ENCODE data around the gene BAHD1.
A peak's percentile ranks its signal among the peaks of the same experiment; 100 is the strongest.

Gene BAHD1

DNA sequence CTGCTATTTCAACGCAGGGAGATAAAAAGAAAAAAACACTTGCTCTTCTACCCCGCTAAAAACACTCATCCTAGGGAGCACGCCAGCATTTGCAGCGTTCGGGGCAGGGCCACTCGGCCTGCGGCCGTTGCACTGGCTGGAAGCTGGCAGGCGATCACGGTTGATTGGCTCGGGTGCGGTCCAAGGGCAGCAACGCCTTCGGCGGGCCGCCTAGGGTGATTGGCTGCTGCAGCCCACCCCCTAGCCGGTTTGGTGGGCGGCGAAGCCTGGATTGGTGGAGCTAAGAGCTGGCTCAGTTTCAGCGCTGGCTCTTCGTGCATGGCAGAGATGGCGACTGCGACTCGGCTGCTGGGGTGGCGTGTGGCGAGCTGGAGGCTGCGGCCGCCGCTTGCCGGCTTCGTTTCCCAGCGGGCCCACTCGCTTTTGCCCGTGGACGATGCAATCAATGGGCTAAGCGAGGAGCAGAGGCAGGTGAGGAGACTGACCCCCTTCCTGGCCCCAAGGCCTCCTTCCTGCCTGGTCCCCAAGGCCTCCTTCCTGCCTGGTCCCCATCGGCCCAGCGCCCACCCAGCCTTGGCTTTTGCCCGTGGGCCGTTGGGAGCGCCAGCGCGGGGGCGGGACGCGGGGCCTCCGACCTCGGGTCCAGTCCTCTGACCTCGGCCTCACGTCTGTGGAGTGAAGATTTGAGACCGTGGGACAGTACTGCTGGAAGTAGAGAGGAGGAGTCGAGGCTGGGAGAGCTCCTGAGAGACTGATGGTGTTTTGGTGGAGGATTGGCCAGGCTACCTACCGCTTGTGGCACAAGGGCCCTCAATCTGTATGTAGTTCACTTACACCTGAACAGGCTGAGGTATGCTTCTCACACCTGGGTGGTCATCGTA is 35.0 kb upstream of the BAHD1 start, which contains the start of gene IVD:
Gene IVD (plus strand): TSS at position 295 of the 881 bp plus-strand sequence. CDS start 33 bp downstream, at position 328.
- Histone ChIP-seq H3K36me3 (ENCODE audit: control insufficient read depth in 4 of 4, insufficient read depth in 4 of 4, low read length in 3 of 4) (peaks cover 1 to 31% (median 20%) of the 10 kb centered on the region in 4 experiments), H3K4me3 (ENCODE audit: control insufficient read depth in 1 of 7, extremely low read depth in 1 of 7, insufficient read depth in 4 of 7, low read depth in 2 of 7, low read length in 6 of 7) (peak within 1 kb of the TSS; percentile 38 to 95 (median 83)), H3K27ac (ENCODE audit: insufficient read depth in 1 of 2, low read depth in 1 of 2, low read length in 2 of 2, poor library complexity in 1 of 2, severe bottlenecking in 2 of 2) (peak within 1 kb of the TSS; percentile 61 to 81), H3K4me1 (ENCODE audit: control extremely low read depth in 1 of 4, control insufficient read depth in 4 of 4, insufficient read depth in 4 of 4, low read length in 3 of 4) (peaks cover 10 to 29% (median 25%) of the 10 kb centered on the region in 4 experiments), H3K9me3 (ENCODE audit: control extremely low read depth in 1 of 5, control insufficient read depth in 4 of 5, insufficient read depth in 2 of 5, low read depth in 1 of 5, low read length in 4 of 5) (no peaks in the 10 kb centered on the region), H3K27me3 (replicated peaks in 2 of 5; ENCODE audit: control insufficient read depth in 4 of 5, insufficient read depth in 5 of 5, low read length in 4 of 5) (no peaks in the 10 kb centered on the region)
- ChIA-PET POLR2A (interaction anchor here (0.6 to 1.0 kb wide), 2 partner anchors 8 to 167 kb away, joined by 3 to 5 read pairs; partner anchors contain the start of gene PAK6), CTCF (interaction anchor here (0.8 to 3.7 kb wide), 11 partner anchors 8 to 83 kb away, joined by 3 to 31 read pairs (median 5); partner anchors contain the start of gene INAFM2)
- WGBS (ENCODE audit: insufficient coverage), result 1% methylated on average over 41 of the region's 54 CpGs
- DNase-seq, result peak; percentile 92 to 97 (median 97)

DNA sequence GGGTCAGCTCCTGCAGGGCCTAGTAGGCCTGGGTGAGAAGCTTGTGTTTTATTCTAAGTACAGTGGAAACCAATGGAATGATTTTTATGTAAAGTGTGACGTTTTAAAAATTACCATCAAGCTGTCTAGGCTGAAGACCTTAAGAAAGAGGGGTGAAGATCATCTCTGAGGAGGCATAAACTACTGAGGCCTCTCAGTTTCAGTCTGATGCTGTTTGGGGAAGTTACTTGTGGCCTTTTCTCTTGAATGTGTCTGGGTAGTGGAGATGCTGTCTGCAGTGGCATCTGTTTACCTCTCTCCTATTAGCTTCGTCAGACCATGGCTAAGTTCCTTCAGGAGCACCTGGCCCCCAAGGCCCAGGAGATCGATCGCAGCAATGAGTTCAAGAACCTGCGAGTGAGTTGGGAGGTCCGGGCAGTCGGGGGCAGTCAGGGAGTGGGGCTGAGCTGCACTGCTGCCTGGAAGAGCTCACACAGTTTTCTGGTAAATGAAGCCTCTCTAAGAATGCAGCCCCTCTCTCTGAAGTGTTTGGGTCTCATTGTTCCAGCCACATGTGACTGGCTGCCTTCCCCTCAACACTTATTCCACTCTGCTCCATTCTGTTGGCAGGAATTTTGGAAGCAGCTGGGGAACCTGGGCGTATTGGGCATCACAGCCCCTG is 33.3 kb upstream of the BAHD1 start:
- no peak for DNase-seq
- Histone ChIP-seq H3K4me3 (ENCODE audit: control insufficient read depth in 1 of 7, extremely low read depth in 1 of 7, insufficient read depth in 4 of 7, low read depth in 2 of 7, low read length in 6 of 7) (peak overlapping the region in 3 of 7 experiments; percentile 26 to 38 (median 34)), H3K27me3 (replicated peaks in 2 of 5; ENCODE audit: control insufficient read depth in 4 of 5, insufficient read depth in 5 of 5, low read length in 4 of 5) (no peaks in the 10 kb centered on the region), H3K36me3 (ENCODE audit: control insufficient read depth in 4 of 4, insufficient read depth in 4 of 4, low read length in 3 of 4) (peaks cover 9 to 48% (median 37%) of the 10 kb centered on the region in 4 experiments), H3K27ac (ENCODE audit: insufficient read depth in 1 of 2, low read depth in 1 of 2, low read length in 2 of 2, poor library complexity in 1 of 2, severe bottlenecking in 2 of 2) (peak overlapping the region in 1 of 2 experiments; percentile 14), H3K9me3 (ENCODE audit: control extremely low read depth in 1 of 5, control insufficient read depth in 4 of 5, insufficient read depth in 2 of 5, low read depth in 1 of 5, low read length in 4 of 5) (no peaks in the 10 kb centered on the region), H3K4me1 (ENCODE audit: control extremely low read depth in 1 of 4, control insufficient read depth in 4 of 4, insufficient read depth in 4 of 4, low read length in 3 of 4) (peaks cover 10 to 29% (median 25%) of the 10 kb centered on the region in 4 experiments)
- WGBS (ENCODE audit: insufficient coverage), result 92% methylated on average over 8 of the region's 8 CpGs
- ChIA-PET CTCF (interaction anchor here (0.6 to 3.7 kb wide), 8 partner anchors 9 to 140 kb away, joined by 3 to 31 read pairs (median 5); no protein-coding TSS in a partner anchor), POLR2A (no interaction called here)

DNA sequence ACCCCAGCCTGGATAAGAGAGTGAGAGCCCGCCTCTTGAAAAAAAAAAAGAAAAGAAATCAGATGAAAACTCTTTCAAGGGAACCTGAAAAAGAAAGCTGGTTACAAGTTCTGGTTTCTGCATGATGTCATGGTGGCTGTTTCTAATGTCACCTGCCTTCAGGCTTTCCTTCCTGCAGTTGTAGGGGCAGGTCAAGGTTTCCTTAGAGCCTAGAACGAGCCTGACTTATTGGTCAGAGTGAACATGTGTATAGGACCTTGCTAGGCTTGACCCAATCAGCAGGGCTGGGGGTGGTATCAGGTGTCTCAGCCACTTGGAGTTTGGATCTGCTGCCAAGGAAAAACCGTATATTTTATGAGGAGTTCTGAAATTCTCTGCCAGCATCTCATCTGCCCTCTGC is 31.4 kb upstream of the BAHD1 start:
- Histone ChIP-seq H3K4me3 (ENCODE audit: control insufficient read depth in 1 of 7, extremely low read depth in 1 of 7, insufficient read depth in 4 of 7, low read depth in 2 of 7, low read length in 6 of 7) (no peak overlapping the region), H3K9me3 (ENCODE audit: control extremely low read depth in 1 of 5, control insufficient read depth in 4 of 5, insufficient read depth in 2 of 5, low read depth in 1 of 5, low read length in 4 of 5) (no peaks in the 10 kb centered on the region), H3K27me3 (replicated peaks in 2 of 5; ENCODE audit: control insufficient read depth in 4 of 5, insufficient read depth in 5 of 5, low read length in 4 of 5) (no peaks in the 10 kb centered on the region), H3K27ac (ENCODE audit: insufficient read depth in 1 of 2, low read depth in 1 of 2, low read length in 2 of 2, poor library complexity in 1 of 2, severe bottlenecking in 2 of 2) (no peak overlapping the region), H3K4me1 (ENCODE audit: control extremely low read depth in 1 of 4, control insufficient read depth in 4 of 4, insufficient read depth in 4 of 4, low read length in 3 of 4) (peaks cover 10 to 29% (median 25%) of the 10 kb centered on the region in 4 experiments), H3K36me3 (ENCODE audit: control insufficient read depth in 4 of 4, insufficient read depth in 4 of 4, low read length in 3 of 4) (peaks cover 16 to 65% (median 47%) of the 10 kb centered on the region in 4 experiments)
- no peak for DNase-seq
- 92% methylated on average over 2 of the region's 3 CpGs for WGBS (ENCODE audit: insufficient coverage)
- ChIA-PET POLR2A (interaction anchor here (0.6 kb wide), 1 partner anchor 13 kb away, joined by 3 read pairs; no protein-coding TSS in a partner anchor), CTCF (interaction anchor here (0.7 to 2.5 kb wide), 4 partner anchors 13 to 66 kb away, joined by 3 to 11 read pairs (median 3); no protein-coding TSS in a partner anchor)

DNA sequence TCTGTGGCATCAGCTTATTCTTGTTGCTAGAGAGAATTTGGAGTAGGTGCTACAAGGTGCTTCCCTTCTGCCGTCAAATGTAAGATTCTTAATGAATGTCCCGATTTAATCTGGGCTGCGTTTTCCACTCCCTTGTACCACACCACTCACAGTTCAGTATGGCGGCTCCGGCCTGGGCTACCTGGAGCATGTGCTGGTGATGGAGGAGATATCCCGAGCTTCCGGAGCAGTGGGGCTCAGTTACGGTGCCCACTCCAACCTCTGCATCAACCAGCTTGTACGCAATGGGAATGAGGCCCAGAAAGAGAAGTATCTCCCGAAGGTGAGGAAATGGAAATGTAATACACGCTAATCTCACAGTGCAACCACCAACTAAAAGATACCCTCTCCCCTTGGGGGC is 30.3 kb upstream of the BAHD1 start:
- H3K4me3 ChIP-seq (ENCODE audit: control insufficient read depth in 1 of 7, extremely low read depth in 1 of 7, insufficient read depth in 4 of 7, low read depth in 2 of 7, low read length in 6 of 7), result no peak overlapping the region
- no peaks in the 10 kb centered on the region for H3K9me3 ChIP-seq (ENCODE audit: control extremely low read depth in 1 of 5, control insufficient read depth in 4 of 5, insufficient read depth in 2 of 5, low read depth in 1 of 5, low read length in 4 of 5)
- H3K4me1 ChIP-seq (ENCODE audit: control extremely low read depth in 1 of 4, control insufficient read depth in 4 of 4, insufficient read depth in 4 of 4, low read length in 3 of 4), result peaks cover 7 to 20% (median 18%) of the 10 kb centered on the region in 4 experiments
- peaks cover 18 to 76% (median 56%) of the 10 kb centered on the region in 4 experiments for H3K36me3 ChIP-seq (ENCODE audit: control insufficient read depth in 4 of 4, insufficient read depth in 4 of 4, low read length in 3 of 4)
- DNase-seq, result no peak
- H3K27me3 ChIP-seq (replicated peaks in 2 of 5; ENCODE audit: control insufficient read depth in 4 of 5, insufficient read depth in 5 of 5, low read length in 4 of 5), result no peaks in the 10 kb centered on the region
- POLR2A ChIA-PET, result no interaction called here
- no peak overlapping the region for H3K27ac ChIP-seq (ENCODE audit: insufficient read depth in 1 of 2, low read depth in 1 of 2, low read length in 2 of 2, poor library complexity in 1 of 2, severe bottlenecking in 2 of 2)
- no CpG with 5 or more reads among the region's 11 CpGs for WGBS (ENCODE audit: insufficient coverage)
- CTCF ChIA-PET, result interaction anchor here (0.9 to 1.4 kb wide), 6 partner anchors 12 to 70 kb away, joined by 3 to 5 read pairs (median 4); partner anchors contain the start of gene CCDC9B

DNA sequence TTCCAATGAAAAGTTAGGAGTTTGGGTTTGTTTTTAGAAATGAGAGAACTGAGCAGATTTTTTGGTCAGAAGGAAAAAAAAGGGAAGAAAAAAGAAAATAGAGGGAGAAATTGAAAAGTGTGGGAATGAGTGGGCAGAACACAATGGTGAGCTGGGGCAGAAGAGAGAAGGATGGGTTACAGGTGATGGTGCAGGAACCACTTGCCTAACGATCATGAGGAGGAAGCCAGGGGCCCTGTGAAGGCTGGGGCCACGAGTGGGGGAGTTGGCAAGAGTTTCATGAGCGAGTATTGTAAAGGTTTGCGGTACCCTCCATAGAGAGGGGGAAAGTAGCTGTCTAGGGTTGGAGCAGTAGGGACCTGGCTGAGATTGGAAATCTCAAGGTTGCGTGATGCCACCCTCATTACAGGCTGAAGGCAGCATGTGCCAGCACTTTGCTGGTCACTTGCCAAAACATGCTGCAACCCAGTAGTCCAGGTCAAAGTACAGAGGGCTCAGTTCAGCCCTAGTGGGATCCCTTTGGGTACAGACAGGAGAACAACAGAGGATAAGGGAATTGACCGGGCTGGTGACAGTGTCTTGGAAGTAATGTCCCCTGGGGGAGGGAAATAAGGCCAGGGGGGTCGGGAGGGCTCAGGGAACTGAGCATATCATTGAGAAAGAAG is 28.5 kb upstream of the BAHD1 start:
- H3K4me3 ChIP-seq (ENCODE audit: control insufficient read depth in 1 of 7, extremely low read depth in 1 of 7, insufficient read depth in 4 of 7, low read depth in 2 of 7, low read length in 6 of 7), result no peak overlapping the region
- H3K4me1 ChIP-seq (ENCODE audit: control extremely low read depth in 1 of 4, control insufficient read depth in 4 of 4, insufficient read depth in 4 of 4, low read length in 3 of 4), result peaks cover 1 to 6% (median 5%) of the 10 kb centered on the region in 4 experiments
- POLR2A ChIA-PET, result no interaction called here
- no peaks in the 10 kb centered on the region for H3K27me3 ChIP-seq (replicated peaks in 2 of 5; ENCODE audit: control insufficient read depth in 4 of 5, insufficient read depth in 5 of 5, low read length in 4 of 5)
- H3K36me3 ChIP-seq (ENCODE audit: control insufficient read depth in 4 of 4, insufficient read depth in 4 of 4, low read length in 3 of 4), result peaks cover 21 to 91% (median 66%) of the 10 kb centered on the region in 4 experiments
- no peak overlapping the region for H3K27ac ChIP-seq (ENCODE audit: insufficient read depth in 1 of 2, low read depth in 1 of 2, low read length in 2 of 2, poor library complexity in 1 of 2, severe bottlenecking in 2 of 2)
- CTCF ChIA-PET, result interaction anchor here (1.0 kb wide), 2 partner anchors 28 to 70 kb away, joined by 3 read pairs; partner anchors contain the start of gene BAHD1
- DNase-seq, result no peak
- WGBS (ENCODE audit: insufficient coverage), result 94% methylated on average over 7 of the region's 7 CpGs
- H3K9me3 ChIP-seq (ENCODE audit: control extremely low read depth in 1 of 5, control insufficient read depth in 4 of 5, insufficient read depth in 2 of 5, low read depth in 1 of 5, low read length in 4 of 5), result no peaks in the 10 kb centered on the region

DNA sequence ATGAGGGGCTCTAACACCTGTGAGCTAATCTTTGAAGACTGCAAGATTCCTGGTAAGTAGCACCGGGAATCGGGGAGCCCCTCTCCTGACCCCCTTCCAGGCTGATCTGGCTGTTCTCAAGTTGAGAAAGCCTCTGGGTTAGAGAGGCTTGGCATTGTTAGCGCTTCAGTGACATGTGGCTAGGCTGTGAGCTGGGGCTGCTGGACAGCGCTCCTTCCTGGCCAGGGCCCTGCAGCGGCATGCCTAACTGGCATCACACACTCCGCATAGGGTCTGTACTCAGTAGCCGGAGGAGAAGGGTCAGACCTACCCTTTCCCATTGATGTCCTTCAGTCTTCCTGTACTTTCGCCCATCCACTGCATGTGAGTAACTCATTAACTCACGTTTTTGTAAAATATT is 27.7 kb upstream of the BAHD1 start:
- no peaks in the 10 kb centered on the region for H3K27me3 ChIP-seq (replicated peaks in 2 of 5; ENCODE audit: control insufficient read depth in 4 of 5, insufficient read depth in 5 of 5, low read length in 4 of 5)
- no peak overlapping the region for H3K27ac ChIP-seq (ENCODE audit: insufficient read depth in 1 of 2, low read depth in 1 of 2, low read length in 2 of 2, poor library complexity in 1 of 2, severe bottlenecking in 2 of 2)
- DNase-seq, result no peak
- no peaks in the 10 kb centered on the region for H3K9me3 ChIP-seq (ENCODE audit: control extremely low read depth in 1 of 5, control insufficient read depth in 4 of 5, insufficient read depth in 2 of 5, low read depth in 1 of 5, low read length in 4 of 5)
- 96% methylated on average over 6 of the region's 9 CpGs for WGBS (ENCODE audit: insufficient coverage)
- ChIA-PET CTCF (interaction anchor here (0.7 to 1.8 kb wide), 6 partner anchors 12 to 109 kb away, joined by 3 to 5 read pairs (median 3); partner anchors contain the start of gene BAHD1), POLR2A (no interaction called here)
- no peaks in the 10 kb centered on the region for H3K4me1 ChIP-seq (ENCODE audit: control extremely low read depth in 1 of 4, control insufficient read depth in 4 of 4, insufficient read depth in 4 of 4, low read length in 3 of 4)
- peaks cover 21 to 93% (median 65%) of the 10 kb centered on the region in 4 experiments for H3K36me3 ChIP-seq (ENCODE audit: control insufficient read depth in 4 of 4, insufficient read depth in 4 of 4, low read length in 3 of 4)
- H3K4me3 ChIP-seq (ENCODE audit: control insufficient read depth in 1 of 7, extremely low read depth in 1 of 7, insufficient read depth in 4 of 7, low read depth in 2 of 7, low read length in 6 of 7), result no peak overlapping the region

Data from common myeloid progenitor, CD34-positive (primary cell).